Type B pancreatic cell (in vitro differentiated cells): ENCODE data around the gene TRANK1. TPM values are rescaled to one million over a fixed set of nuclear protein-coding genes. Genes with fewer than 3 reads are reported as not detected.

Source experiments
- DNase-seq: peaks from one replicate; pipeline ENCODE4 v3.0.0; 2021; ENCODE audit warnings: mixed read lengths; ENCODE audit not compliant: unreplicated experiment; ENCODE audit errors: extremely low spot score
- H3K27ac Mint-ChIP-seq: 2 replicates; pipeline ENCODE4 v1.8.0; 2021; ENCODE audit warnings: mild to moderate bottlenecking, mixed read lengths
- H3K27me3 Mint-ChIP-seq: 2 replicates; pipeline ENCODE4 v1.8.0; 2021; ENCODE audit warnings: mixed read lengths
- H3K36me3 Mint-ChIP-seq: 2 replicates; pipeline ENCODE4 v1.8.0; 2021; ENCODE audit warnings: mixed read lengths
- H3K4me1 Mint-ChIP-seq: one replicate; pipeline ENCODE4 v1.8.0; 2021; ENCODE audit warnings: mixed read lengths; ENCODE audit not compliant: unreplicated experiment
- H3K4me3 Mint-ChIP-seq: 2 replicates; pipeline ENCODE4 v1.8.0; 2021; ENCODE audit warnings: mild to moderate bottlenecking, mixed read lengths
- H3K9me3 Mint-ChIP-seq: 2 replicates; pipeline ENCODE4 v1.8.0; 2021; ENCODE audit warnings: mixed read lengths
- CTCF ChIP-seq: fragments of 200-600 bp; sonication (generic); conservative IDR thresholded peaks from 2 replicates; pipeline ENCODE4 v1.5.0; 2021; ENCODE audit warnings: antibody characterized with exemption, mild to moderate bottlenecking
- total RNA-seq: library from RNA; stranded (reverse); gene quantifications from 2 replicates; pipeline ENCODE4 v1.2.1, GENCODE V29; 2021; ENCODE audit warnings: low replicate concordance

Gene TRANK1
- total RNA-seq, 1 donor from 2014 or later = 18.0 TPM

- no peaks in the 10 kb centered on the region for H3K9me3 Mint-ChIP-seq
- DNase-seq = no peak
- H3K27me3 Mint-ChIP-seq = no peaks in the 10 kb centered on the region
- H3K27ac Mint-ChIP-seq = no peak overlapping the region
- no peak for TF ChIP-seq CTCF
- no peak overlapping the region for H3K4me3 Mint-ChIP-seq
- H3K36me3 Mint-ChIP-seq = peaks cover 3% of the 10 kb centered on the region
- H3K4me1 Mint-ChIP-seq = peaks cover 5% of the 10 kb centered on the region
These were observed 49.1 kb downstream of the TRANK1 start for GRCh38 chr3:36895496-36896409.

GRCh38 chr3:36894914-36895313, 49.9 kb downstream of the TRANK1 start:
- Mint-ChIP-seq H3K27ac (no peak overlapping the region), H3K27me3 (no peaks in the 10 kb centered on the region), H3K9me3 (no peaks in the 10 kb centered on the region), H3K4me1 (peaks cover 5% of the 10 kb centered on the region), H3K4me3 (no peak overlapping the region), H3K36me3 (peaks cover 3% of the 10 kb centered on the region)
- DNase-seq = no peak
- TF ChIP-seq CTCF = no peak

DNA sequence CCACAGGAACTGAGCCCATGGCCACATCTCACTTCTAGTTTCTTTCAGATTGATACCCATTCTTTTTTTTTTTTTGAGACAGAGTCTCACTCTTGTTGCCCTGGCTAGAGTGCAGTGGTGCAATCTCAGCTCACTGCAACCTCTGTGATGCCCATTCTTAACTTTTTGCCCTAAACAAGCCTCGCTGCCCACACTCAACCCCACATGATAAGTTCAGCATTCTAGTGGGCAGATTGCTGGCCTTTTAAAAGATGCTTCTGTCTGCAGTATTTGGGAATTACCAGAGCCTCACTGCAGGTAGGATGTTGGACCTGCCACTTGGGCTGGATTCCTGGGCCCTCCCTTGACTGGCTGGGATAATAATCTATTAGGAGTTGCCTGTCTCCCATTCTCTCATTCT, 51.0 kb downstream of the TRANK1 start:
- TF ChIP-seq CTCF = no peak
- DNase-seq = no peak
- no peaks in the 10 kb centered on the region for H3K27me3 Mint-ChIP-seq
- peaks cover 5% of the 10 kb centered on the region for H3K4me1 Mint-ChIP-seq
- no peak overlapping the region for H3K4me3 Mint-ChIP-seq
- no peaks in the 10 kb centered on the region for H3K9me3 Mint-ChIP-seq
- no peak overlapping the region for H3K27ac Mint-ChIP-seq
- H3K36me3 Mint-ChIP-seq = peaks cover 3% of the 10 kb centered on the region

- H3K27ac Mint-ChIP-seq = no peak overlapping the region
- no peaks in the 10 kb centered on the region for H3K9me3 Mint-ChIP-seq
- peaks cover 5% of the 10 kb centered on the region for H3K4me1 Mint-ChIP-seq
- no peaks in the 10 kb centered on the region for H3K27me3 Mint-ChIP-seq
- peaks cover 3% of the 10 kb centered on the region for H3K36me3 Mint-ChIP-seq
- DNase-seq = no peak
- no peak for TF ChIP-seq CTCF
- no peak overlapping the region for H3K4me3 Mint-ChIP-seq
These were observed 51.7 kb downstream of the TRANK1 start for GRCh38 chr3:36893137-36893557.

DNA sequence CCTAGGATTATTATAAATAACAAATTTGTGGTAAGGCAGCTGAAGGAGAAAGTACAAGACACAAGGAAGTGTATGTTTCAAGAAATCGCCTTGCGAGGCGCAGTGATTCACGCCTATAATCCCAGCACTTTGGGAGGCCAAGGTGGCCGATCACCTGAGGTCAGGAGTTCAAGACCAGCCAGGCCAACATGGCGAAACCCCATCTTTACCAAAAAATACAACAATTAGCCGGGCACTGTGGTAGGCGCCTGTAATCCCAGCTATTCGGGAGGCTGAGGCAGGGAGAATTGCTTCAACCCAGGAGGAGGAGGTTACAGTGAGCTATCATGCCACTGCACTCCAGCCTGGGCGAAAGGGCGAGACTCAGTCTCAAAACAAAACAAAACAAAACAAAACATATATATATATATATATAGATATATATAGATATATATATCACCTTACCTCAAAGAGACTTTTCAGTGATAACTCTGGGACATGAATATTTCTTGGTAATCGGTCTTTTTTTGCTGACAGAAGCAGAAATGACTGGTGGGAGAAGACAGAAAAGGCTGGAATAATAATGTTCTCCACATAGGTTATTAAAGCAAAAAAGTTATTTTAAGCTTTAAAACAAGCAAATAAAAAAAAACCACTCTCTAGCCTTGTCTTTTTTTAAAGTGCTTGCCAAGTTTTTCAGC, 52.3 kb downstream of the TRANK1 start:
- Mint-ChIP-seq H3K9me3 (no peaks in the 10 kb centered on the region), H3K4me3 (no peak overlapping the region), H3K4me1 (peaks cover 5% of the 10 kb centered on the region), H3K27me3 (no peaks in the 10 kb centered on the region), H3K36me3 (peaks cover 3% of the 10 kb centered on the region), H3K27ac (no peak overlapping the region)
- no peak for TF ChIP-seq CTCF
- DNase-seq = no peak
